Kidney glomerular epithelial cell (primary cell): Measurements from ENCODE around the gene ZMYND11.
"Not testable (repeated sequence)": the region's sequence is repeated elsewhere in the genome, so short reads cannot be mapped to it uniquely, and the experiment has no call there.

Experiments used
- DNase-seq: peaks from one replicate; lab custom pipeline; 2025; lab: John Stamatoyannopoulos, UW

ZMYND11 gene

DNA sequence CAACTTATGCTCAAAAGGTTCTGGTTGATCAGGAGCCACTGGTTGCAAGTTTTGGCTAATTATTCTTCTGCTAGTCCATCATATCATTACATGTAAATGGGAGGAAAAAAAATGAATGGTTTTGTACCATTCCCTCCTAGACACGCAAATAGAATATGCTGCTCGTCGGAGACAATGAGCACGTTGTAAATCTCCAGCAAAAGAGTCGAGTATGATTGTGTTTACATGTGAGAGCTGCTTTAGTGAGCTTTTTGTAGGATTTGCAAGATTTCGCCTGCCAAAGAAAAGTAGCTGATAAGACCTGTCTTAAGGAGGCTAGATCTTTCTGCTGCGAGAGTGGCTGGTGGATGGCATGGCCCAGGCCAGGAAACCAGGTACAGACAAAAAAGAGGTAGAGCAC is 109.0 kb downstream of the ZMYND11 start:
- DNase-seq = no peak

DNA sequence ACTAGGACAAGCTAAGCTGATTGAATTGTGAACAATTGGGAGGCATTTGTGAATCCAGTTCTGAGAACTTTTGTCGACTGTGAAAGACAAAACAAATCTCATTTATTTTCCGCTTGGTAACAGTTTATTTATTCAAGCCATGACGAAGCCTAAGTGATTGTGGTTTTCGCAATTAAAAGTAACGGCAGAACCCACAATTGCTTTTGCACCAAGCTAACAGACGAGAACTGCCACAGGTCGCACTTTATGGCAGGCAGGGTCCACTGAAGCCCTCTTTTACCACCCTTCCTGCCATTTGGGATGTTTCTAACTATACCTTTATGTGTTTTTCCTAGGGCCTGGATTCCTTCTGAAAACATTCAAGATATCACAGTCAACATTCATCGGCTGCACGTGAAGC is 111.2 kb downstream of the ZMYND11 start:
- DNase-seq = no peak

DNA sequence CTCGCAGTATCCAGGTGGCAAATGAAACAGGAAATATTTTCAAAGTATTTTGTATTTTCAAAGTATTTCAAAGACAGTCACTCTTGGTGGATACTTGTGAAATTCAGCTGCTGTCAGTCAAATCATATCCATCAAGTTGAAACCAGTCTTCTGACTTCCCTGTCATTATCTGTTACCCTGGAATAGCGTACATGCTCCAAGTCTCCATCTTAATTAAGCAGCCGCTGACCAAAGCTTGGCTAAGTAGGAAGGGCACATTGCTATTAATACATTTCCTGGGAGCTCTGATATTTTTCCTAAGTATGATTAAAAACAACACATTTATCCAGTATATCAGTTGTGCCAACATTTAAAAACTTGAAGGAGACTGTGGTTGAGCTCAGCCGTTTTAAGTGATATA is 112.2 kb downstream of the ZMYND11 start:
- no peak for DNase-seq

DNA sequence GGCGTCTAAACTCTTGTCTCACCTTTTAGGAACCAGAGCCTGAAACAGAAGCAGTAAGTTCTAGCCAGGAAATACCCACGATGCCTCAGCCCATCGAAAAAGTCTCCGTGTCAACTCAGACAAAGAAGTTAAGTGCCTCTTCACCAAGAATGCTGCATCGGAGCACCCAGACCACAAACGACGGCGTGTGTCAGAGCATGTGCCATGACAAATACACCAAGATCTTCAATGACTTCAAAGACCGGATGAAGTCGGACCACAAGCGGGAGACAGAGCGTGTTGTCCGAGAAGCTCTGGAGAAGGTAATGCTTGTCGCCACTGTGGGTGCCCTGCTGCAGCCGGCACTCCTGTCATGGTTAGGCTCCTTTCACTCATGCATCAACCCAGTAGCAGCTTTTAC is 113.1 kb downstream of the ZMYND11 start:
- no peak for DNase-seq

DNA sequence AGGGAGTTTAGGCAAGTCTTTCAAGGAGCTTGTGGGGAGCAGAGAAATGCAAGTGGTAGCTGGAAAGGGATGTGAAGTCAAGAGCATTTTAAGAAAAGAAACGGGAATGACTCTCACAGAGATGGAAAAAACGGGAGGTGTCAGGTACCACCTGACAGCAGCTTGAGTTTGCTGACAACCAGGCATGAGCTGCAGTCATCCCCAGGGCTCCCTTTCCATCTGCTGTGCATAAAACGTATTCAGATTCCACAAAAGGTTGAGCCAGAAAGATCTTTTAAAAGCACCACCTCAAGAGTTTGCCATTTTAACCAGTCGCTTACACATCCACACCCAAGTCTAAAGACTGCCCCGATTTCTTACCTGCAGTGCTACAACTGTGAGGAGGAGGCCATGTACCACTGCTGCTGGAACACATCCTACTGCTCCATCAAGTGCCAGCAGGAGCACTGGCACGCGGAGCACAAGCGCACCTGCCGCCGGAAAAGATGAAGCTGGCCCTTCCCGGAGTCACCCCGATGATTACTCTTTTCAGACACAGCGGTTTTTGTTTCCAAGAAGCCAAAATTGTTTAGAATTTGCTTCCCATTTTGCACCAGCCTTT is 116.8 kb downstream of the ZMYND11 start:
- no peak for DNase-seq

DNA sequence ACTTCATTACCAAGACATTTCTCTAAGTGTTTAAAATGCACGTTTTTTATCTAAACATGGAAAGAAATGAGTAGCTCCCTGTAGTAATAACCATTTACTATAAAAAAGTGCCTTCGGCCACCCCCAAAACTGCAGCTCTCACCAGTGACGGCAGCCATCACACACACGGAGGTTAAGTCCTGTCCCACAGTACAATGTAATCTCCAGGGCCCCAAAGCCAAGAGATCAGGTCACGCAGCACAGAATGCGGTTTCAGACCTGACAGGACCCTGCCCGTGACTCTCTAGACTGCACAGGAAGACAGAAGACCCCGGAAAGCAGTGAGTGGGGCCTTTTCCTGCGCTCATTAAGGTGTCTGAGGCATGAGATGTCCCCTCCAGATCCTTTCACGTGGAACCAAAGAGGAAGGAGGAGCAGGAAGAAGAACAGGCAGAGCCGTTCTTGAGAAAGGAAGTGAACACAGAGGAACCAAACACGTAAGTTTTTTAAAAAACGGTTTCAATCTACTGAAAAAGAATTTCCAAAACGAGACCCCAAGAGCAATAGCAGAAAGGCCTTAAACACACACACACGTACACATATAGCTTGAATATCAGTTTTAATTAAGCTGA is 125.7 kb downstream of the ZMYND11 start:
- no peak for DNase-seq

DNA sequence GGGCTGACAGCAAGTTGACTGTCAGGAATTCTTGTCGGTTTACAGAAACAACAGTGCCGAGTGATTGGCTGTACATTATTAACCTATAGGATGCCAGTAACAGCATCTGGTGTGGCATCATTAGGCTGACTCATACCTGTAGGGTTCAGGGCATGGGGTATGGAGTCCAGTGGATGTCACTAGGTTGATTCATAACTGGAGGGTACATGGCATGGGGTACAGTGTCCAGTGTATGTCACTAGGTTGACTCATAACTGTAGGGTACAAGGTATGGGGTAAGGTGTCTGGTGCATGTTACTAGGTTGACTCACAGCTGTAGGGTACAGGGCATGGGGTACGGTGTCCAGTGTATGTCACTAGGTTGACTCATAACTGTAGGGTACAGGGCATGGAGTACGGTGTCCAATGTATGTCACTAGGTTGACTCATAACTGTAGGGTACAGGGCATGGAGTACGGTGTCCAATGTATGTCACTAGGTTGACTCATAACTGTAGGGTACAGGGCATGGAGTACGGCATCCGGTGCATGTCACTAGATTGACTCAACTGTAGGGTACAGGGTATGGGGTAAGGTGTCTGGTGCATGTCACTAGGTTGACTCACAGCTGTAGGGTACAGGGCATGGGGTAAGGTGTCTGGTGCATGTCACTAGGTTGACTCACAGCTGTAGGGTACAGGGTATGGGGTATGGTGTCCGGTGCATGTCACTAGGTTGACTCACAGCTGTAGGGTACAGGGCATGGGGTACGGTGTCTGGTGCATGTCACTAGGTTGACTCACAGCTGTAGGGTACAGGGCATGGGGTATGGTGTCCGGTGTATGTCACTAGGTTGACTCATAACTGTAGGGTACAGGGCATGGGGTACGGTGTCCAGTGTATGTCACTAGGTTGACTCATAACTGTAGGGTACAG is 129.2 kb downstream of the ZMYND11 start:
- not testable (repeated sequence) for DNase-seq

DNA sequence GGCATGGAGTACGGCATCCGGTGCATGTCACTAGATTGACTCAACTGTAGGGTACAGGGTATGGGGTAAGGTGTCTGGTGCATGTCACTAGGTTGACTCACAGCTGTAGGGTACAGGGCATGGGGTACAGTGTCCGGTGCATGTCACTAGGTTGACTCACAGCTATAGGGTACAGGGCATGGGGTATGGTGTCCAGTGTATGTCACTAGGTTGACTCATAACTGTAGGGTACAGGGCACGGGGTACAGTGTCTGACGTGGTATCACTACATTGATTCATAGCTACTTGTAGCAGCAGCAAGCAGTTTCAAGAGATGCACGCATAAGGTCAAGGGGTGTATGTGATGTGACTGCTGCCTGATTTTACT is 129.8 kb downstream of the ZMYND11 start:
- not testable (repeated sequence) for DNase-seq

DNA sequence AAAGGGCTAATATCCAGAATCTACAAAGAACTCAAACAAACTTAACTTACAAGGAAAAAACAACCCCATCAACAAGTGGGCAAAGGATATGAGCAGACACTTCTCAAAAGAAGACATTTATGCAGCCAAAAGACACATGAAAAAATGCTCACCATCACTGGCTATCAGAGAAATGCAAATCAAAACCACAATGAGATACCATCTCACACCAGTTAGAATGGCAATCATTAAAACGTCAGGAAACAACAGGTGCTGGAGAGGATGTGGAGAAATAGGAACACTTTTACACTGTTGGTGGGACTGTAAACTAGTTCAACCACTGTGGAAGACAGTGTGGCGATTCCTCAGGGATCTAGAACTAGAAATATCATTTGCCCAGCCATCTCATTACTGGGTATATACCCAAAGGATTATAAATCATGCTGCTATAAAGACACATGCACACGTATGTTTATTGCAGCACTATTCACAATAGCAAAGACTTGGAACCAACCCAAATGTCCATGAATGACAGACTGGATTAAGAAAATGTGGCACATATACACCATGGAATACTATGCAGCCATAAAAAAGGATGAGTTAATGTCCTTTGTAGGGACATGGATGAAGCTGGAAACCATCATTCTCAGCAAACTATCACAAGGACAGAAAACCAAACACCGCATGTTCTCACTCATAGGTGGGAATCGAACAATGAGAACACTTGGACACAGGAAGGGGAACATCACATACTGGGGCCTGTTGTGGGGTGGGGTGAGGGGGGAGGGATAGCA is 130.7 kb downstream of the ZMYND11 start:
- not testable (repeated sequence) for DNase-seq

DNA sequence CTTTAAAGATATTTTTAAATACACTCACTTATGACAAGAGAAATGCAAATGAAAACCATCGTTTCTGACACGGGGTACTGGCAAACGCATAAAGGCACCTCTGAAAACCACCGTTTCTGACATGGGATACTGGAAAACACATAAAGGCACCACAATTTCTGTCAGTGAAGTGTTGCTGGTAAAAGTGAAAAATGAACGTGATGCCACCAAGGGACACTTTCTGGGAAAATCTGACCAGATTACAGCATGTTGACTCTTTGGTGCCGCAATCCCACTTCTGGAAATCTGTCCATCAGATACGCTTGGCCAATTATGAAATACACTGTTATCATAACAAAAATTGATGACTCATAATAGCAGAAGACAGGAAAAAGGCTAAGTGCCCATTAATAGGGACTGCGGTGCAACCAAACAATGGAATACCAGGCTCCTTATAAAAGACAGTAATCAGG is 131.7 kb downstream of the ZMYND11 start:
- peak; percentile 3 for DNase-seq

DNA sequence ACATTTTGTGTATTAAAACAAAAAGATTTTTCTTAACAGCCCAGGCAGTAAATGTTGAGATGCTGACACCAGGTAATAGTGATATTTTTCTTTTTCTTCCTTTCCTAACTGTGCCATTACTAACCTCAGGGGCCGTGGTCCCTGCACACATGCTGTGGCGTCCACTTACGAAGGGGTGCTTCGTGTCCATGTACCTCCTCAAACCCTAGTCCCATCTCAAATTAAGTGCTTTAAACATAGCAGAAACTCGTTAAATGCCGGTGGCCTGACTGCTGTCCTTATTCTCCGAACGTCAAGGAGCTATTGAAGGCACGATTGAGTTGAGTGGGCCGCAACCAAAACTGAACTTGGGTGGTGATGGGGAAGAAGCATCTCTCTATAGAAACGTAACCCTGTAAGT is 132.4 kb downstream of the ZMYND11 start:
- DNase-seq = no peak

DNA sequence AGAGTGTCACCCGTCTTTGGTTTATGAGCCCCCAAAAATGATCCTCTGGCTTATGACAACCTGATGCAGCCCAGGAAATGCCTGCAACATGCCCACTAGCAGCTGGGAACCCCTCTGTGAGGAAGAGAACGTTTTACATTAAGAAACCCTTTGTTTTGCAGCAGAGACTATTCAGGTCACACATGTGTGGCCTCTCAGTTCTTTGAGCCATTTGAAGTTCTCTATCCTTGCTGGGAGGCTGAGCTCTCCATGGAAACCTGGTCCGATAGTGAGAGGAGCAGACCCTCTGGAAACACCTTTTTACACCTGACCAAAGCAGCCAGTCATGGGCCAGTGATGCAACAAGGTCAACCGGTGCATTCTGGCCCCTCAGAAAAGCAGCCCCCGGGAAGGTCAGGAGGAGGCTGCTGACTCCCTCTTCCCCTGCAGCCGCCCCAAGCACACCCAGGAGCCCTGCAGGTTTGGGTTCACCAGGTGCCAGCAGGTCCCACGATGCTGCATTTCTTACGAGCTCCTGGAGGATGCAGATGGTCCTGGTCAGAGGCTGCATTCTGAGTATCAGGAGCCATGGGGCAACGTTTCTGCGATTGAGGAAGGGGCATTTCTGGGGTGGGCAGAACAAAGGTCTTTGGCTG is 134.3 kb downstream of the ZMYND11 start:
- DNase-seq = no peak

DNA sequence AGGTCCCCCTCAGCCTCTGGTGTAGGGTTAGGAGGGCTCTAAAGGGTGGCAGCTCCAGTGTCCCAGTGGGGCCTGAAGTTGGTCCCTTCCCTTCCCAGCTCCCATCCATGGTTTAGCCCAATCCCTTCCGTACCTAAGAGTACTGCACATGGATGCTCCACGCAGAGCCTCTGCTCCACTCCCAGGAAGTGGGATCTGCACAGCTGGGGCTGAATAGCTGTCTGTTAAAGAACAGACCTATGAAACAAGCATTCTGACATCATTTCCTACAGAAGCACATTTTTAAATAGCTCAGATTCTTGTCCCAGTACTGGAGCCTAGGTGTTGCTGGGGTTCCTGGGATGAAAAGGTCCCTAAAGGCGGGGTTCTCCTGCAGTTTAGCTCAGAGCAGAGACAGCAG is 135.9 kb downstream of the ZMYND11 start:
- no peak for DNase-seq

DNA sequence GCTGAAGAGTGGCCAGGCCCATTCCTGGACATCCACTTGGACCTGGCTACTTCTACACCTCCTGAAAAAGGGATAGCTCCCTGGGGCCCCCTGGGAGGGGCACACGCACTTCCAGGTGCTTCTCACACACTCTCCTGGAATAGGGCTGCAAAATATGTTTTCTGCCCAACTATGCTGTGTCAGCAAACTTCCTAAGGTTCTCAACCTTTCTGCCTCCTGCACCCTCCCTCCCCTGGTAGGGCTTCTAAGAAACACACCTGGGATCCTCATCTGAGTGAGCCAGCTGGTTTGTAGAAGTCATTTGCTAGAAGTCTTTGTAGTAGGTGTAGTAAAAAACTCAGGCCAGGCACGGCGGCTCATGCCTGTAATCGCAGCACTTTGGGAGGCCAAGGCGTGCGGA is 136.5 kb downstream of the ZMYND11 start:
- DNase-seq = no peak

DNA sequence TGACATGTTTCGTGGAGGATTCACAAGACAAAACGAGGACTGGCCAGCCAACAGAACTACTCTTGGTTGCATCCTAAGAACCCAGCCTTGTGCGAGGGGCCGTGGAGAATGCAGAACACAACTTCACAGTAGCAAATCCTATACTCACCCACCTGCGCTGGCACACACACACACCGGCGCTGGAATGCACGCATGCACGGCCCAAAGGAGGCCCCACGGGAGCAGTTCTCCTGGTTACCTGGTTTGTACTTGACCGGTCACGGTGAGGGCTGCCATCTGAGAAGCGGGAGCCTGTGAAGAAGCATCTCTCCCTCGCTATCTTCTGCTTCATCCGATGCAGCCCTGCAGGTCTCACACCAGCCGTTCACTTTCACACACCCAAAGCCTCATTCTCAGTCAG is 137.8 kb downstream of the ZMYND11 start:
- no peak for DNase-seq

DNA sequence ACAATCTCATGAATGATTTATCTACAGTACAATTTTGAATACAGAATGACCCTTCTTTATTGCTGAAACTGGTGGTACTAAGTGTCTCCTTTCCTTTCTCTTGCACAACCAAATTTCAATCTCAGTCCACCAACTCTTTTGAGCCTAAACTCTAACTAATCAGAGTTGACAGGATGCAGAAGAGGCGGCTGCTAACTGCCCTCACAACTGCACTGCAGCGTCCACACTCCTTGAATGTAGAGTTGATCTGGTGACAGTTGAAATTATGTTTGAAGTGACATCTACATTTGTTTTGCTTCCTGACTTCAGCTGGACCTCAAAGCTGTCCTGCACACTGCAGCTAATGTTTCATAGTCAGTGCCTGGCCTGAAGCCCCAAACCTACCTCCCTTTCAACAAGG is 139.6 kb downstream of the ZMYND11 start:
- no peak for DNase-seq

DNA sequence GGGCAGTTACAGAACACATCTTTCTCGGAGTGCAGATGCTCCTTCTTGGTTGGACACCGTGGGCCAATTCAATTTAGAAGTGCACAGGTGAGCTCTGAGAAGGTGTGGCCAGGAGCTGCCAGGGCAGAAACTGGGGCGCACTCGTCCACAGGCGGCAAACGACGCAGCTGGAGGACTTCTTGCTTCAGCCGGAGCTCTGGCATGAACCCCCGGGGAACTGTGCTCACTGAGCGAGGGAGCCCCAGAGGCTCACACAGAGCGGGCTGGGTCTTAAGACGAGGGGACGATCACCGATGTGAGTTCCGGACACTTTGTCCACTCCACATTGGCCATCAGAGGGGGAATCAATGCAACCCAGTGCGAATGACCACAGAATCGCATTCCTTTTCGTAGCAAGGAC is 140.4 kb downstream of the ZMYND11 start:
- no peak for DNase-seq

DNA sequence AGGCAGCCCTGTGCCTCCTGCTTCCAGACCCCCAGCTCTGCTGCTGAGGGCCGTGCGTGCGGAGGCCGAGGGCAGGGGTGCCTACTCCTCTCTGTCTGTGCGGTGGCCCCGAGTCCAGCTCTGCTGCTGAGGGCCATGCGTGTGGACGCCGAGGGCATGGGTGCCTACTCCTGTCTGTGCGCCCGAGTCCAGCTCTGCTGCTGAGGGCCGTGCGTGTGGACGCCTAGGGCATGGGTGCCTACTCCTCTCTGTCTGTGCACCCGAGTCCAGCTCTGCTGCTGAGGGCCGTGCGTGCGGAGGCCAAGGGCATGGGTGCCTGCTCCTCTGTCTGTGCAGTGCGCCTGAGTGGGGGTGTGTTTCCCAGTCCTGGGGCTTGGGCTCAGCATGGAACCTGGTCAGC is 142.7 kb downstream of the ZMYND11 start:
- no peak for DNase-seq

DNA sequence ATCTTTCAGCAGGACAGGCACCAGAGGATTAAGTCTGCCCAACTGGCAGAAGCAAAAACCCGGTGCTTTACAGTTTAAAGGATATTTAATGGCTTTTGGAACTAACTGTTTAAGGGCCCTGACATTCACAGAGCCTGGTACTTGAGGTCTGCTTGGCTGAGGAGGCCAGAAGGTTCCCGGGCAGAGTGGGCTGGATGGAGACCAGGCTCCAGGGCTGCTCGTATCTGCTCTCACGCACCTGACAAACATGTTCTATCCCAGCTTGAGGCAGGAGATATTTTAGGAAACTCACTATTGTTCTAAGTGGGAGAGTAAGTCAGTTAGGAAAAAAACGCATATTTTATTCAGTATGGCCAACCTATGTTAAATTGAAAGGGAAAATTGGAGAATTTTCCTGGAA is 143.5 kb downstream of the ZMYND11 start:
- DNase-seq = no peak

DNA sequence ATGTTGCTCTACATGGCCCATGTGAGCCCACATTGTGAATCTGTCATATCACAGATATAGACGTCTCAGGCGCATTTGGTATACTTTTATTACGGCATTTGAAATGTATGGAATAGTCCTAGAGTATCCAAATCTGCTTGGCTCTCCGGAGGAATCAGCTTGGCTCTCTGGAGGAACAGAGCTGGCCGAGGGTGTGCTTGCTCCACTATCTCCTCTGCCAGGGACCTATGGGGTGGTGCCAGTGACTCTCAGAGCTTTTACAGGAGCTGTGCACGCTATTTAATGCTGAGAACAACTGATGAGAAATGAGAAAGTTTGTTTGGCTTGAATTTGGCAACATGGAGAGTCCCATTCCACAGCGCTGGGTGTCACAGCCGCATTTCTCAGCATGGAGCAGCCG is 144.0 kb downstream of the ZMYND11 start:
- no peak for DNase-seq

DNA sequence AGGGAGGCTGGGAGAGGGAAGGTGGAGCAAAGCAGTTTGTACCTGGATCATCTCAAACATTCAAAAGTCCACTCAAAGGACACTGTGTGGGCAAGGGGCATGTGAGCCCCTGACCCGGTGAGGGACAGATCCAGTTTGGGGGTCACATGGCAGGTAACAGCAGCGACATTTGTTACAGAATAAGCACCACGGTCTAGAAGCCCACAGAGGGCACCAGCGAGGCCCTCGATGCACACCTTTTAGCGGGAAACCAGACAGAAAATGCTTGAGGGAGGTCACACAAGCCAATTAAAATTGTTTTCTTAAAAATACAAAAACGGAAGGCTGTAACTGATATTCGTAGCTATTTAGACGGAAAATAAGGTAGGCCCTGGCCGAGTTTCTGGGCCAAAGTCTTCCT is 144.4 kb downstream of the ZMYND11 start:
- DNase-seq = no peak
